Measurements from ENCODE around the gene BCAS3. TPM values are rescaled to one million over a fixed set of nuclear protein-coding genes. Genes with fewer than 3 reads are reported as not detected.

BCAS3 gene
- polyA plus RNA-seq, 3 donors = 10.3 to 19.1 (median 14.7) TPM

DNA sequence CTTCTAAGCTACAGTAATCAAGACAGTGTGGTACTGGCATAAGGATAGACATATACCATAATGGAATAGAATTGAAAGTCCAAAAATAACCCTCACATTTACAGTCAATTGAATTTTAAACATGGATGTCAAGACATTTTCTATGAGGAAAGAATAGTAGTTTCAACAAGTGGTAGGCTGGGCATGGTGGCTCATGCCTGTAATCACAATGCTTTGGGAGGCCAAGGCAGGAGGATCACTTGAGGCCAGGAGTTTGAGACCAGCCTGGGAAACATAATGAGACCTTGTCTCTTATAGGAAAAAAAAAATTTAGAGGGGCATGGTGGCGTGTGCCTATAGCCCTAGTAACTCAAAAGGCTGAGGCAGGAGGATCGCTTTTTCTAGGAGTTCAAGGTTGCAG is 599.2 kb downstream of the BCAS3 start:
- Mint-ChIP-seq H3K36me3 (peaks cover 0 to 2% of the 10 kb centered on the region in 2 donors), H3K27ac (no peak overlapping the region), H3K4me3 (no peak overlapping the region), H3K9me3 (peaks cover 0 to 6% (median 1%) of the 10 kb centered on the region in 7 donors), H3K4me1 (no peaks in the 10 kb centered on the region), H3K27me3 (ENCODE audit: low read depth in 3 of 3) (peaks cover 2 to 8% (median 2%) of the 10 kb centered on the region in 3 donors)
- Histone ChIP-seq H3K4me2 (replicated peaks; ENCODE audit: extremely low read depth, low read length, poor library complexity, severe bottlenecking) (no peak overlapping the region), H2AFZ (ENCODE audit: insufficient read depth, low read depth, low read length, poor library complexity, severe bottlenecking) (no peak overlapping the region), H3K79me2 (ENCODE audit: insufficient read depth, low read length) (no peaks in the 10 kb centered on the region), H3K9ac (ENCODE audit: insufficient read depth, low read length, poor library complexity, severe bottlenecking) (no peak overlapping the region), H3K27ac (ENCODE audit: low read depth in 1 of 2, low read length in 2 of 2) (no peak overlapping the region), H3K4me3 (replicated peaks in 1 of 3; ENCODE audit: low read depth in 2 of 3, low read length in 3 of 3) (no peak overlapping the region), H4K20me1 (ENCODE audit: insufficient read depth, low read length) (no peaks in the 10 kb centered on the region), H3K4me1 (ENCODE audit: control insufficient read depth in 1 of 2, insufficient read depth in 2 of 2, low read length in 2 of 2) (no peaks in the 10 kb centered on the region), H3K36me3 (replicated peaks in 1 of 2; ENCODE audit: control insufficient read depth in 1 of 2, insufficient read depth in 2 of 2, low read length in 2 of 2) (no peaks in the 10 kb centered on the region), H3K27me3 (ENCODE audit: control insufficient read depth in 2 of 2, insufficient read depth in 2 of 2, low read length in 2 of 2) (no peaks in the 10 kb centered on the region), H3K9me3 (replicated peaks in 1 of 2; ENCODE audit: control insufficient read depth in 1 of 2, insufficient read depth in 1 of 2, low read length in 2 of 2) (no peaks in the 10 kb centered on the region)
- DNase-seq = no peak
- TF ChIP-seq, protein P1, sequence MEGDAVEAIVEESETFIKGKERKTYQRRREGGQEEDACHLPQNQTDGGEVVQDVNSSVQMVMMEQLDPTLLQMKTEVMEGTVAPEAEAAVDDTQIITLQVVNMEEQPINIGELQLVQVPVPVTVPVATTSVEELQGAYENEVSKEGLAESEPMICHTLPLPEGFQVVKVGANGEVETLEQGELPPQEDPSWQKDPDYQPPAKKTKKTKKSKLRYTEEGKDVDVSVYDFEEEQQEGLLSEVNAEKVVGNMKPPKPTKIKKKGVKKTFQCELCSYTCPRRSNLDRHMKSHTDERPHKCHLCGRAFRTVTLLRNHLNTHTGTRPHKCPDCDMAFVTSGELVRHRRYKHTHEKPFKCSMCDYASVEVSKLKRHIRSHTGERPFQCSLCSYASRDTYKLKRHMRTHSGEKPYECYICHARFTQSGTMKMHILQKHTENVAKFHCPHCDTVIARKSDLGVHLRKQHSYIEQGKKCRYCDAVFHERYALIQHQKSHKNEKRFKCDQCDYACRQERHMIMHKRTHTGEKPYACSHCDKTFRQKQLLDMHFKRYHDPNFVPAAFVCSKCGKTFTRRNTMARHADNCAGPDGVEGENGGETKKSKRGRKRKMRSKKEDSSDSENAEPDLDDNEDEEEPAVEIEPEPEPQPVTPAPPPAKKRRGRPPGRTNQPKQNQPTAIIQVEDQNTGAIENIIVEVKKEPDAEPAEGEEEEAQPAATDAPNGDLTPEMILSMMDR (IDR thresholded peaks at IDR 0.05) = no peak
- WGBS (ENCODE audit: insufficient coverage) = 100% methylated on average over 1 of the region's 2 CpGs
- intact Hi-C loops (cut with micrococcal nuclease) = no loop called here

DNA sequence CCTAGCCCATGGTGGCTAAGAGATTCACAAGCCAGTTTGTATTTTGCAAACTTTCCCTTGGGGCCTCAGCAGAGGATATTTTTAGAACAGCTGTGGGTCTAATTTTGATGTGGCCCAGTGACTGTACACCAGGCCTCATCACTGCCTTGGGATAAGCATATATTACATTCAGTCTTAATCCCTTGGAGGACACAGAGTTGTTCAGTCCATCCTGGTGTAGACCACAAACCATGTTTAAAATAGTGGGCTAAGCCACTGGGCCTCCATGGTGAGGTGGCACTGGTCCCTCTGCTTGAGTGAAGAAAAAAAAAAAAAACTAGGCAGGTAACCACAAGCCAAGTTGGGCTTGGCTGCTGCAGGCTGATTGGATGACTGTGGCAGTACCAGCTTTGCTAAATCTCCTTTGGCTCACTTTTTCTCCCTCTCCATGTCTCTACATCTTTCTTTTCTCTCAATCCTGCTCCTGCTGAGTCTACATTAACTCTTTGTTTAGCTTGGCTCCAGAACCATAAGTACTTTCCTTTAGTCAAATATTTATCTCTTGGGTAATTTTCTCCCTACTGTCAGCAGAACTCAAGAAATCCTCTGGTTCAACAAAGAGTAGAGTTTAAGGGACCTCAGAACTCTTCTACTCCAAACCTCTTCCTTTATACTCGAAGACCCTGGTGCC is 602.0 kb downstream of the BCAS3 start:
- no peak overlapping the region for H3K27ac Mint-ChIP-seq
- TF ChIP-seq, protein P1 (IDR thresholded peaks at IDR 0.05) = no peak
- H3K4me2 ChIP-seq (replicated peaks; ENCODE audit: extremely low read depth, low read length, poor library complexity, severe bottlenecking) = no peak overlapping the region
- H3K4me1 Mint-ChIP-seq = no peaks in the 10 kb centered on the region
- intact Hi-C loops (cut with micrococcal nuclease) = no loop called here
- no peaks in the 10 kb centered on the region for H3K79me2 ChIP-seq (ENCODE audit: insufficient read depth, low read length)
- peaks cover 2 to 3% of the 10 kb centered on the region in 2 donors for H3K36me3 Mint-ChIP-seq
- H3K4me1 ChIP-seq (ENCODE audit: control insufficient read depth in 1 of 2, insufficient read depth in 2 of 2, low read length in 2 of 2) = no peaks in the 10 kb centered on the region
- H3K9me3 Mint-ChIP-seq = peaks cover 3 to 11% (median 7%) of the 10 kb centered on the region in 7 donors
- no peaks in the 10 kb centered on the region for H3K27me3 ChIP-seq (ENCODE audit: control insufficient read depth in 2 of 2, insufficient read depth in 2 of 2, low read length in 2 of 2)
- H3K27me3 Mint-ChIP-seq (ENCODE audit: low read depth in 3 of 3) = peaks cover 2 to 8% (median 2%) of the 10 kb centered on the region in 3 donors
- H4K20me1 ChIP-seq (ENCODE audit: insufficient read depth, low read length) = no peaks in the 10 kb centered on the region
- H3K27ac ChIP-seq (ENCODE audit: low read depth in 1 of 2, low read length in 2 of 2) = no peak overlapping the region
- H3K36me3 ChIP-seq (replicated peaks in 1 of 2; ENCODE audit: control insufficient read depth in 1 of 2, insufficient read depth in 2 of 2, low read length in 2 of 2) = no peaks in the 10 kb centered on the region
- no peak overlapping the region for H2AFZ ChIP-seq (ENCODE audit: insufficient read depth, low read depth, low read length, poor library complexity, severe bottlenecking)
- H3K4me3 Mint-ChIP-seq = no peak overlapping the region
- no peak for DNase-seq
- H3K9ac ChIP-seq (ENCODE audit: insufficient read depth, low read length, poor library complexity, severe bottlenecking) = no peak overlapping the region
- no peak overlapping the region for H3K4me3 ChIP-seq (replicated peaks in 1 of 3; ENCODE audit: low read depth in 2 of 3, low read length in 3 of 3)
- no CpG with 5 or more reads among the region's 1 CpG for WGBS (ENCODE audit: insufficient coverage)
- no peaks in the 10 kb centered on the region for H3K9me3 ChIP-seq (replicated peaks in 1 of 2; ENCODE audit: control insufficient read depth in 1 of 2, insufficient read depth in 1 of 2, low read length in 2 of 2)

All from CD14-positive monocyte (primary cell).